ENCODE measurements around the gene NDE1. TPM values are rescaled to one million over a fixed set of nuclear protein-coding genes. Genes with fewer than 3 reads are reported as not detected.
"Not testable (repeated sequence)": the region's sequence is repeated elsewhere in the genome, so short reads cannot be mapped to it uniquely, and the experiment has no call there.

NDE1 gene
- total RNA-seq, 1 experiment from 2014 or later, result 95.6 TPM

DNA sequence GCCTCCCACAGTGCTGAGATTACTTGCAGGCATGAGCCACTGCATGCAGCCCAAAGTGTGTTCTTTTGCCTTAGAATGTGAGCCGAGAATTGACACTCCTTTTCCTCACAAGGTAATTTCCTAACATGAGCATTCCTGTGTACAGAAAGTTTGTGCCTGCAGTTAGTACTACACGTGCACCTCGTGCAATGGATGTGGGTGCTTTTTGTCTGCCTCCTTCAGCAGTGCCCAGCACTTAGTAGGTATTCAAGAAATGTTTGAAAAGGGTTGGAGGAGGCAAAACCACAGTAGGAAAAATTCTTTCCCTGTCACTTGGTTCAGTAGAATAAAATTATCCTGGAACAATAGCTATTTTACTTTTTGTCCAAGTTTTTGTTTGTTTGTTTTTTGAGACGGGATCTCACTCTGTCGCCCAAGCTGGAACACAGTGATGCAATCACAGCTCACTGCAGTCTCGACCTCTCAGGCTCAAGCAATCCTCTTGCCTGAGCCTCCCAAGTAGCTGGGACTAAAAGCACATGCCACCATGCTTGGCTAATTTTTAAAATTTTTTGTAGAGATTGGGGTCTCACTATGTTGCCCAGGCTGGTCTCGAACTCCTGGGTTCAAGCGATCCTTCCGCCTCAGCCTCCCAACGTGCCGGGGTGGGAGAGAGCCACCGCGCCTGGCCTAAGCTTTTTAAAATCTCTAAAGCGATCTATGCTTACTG, 2.4 kb downstream of the NDE1 start:
- no peak overlapping the region for H3K4me3 ChIP-seq
- H3K27me3 ChIP-seq, result no peaks in the 10 kb centered on the region
- no peak overlapping the region for H3K27ac ChIP-seq
- H3K4me1 ChIP-seq, result peaks cover 9% of the 10 kb centered on the region; the same call in 1 of the 2 replicates
- 0 out of 2 replicates have a peak, but pooled peaks cover 2% of the 10 kb centered on the region for H3K36me3 ChIP-seq
- no peak for DNase-seq
- H3K9me3 ChIP-seq (replicated peaks), result no peaks in the 10 kb centered on the region

DNA sequence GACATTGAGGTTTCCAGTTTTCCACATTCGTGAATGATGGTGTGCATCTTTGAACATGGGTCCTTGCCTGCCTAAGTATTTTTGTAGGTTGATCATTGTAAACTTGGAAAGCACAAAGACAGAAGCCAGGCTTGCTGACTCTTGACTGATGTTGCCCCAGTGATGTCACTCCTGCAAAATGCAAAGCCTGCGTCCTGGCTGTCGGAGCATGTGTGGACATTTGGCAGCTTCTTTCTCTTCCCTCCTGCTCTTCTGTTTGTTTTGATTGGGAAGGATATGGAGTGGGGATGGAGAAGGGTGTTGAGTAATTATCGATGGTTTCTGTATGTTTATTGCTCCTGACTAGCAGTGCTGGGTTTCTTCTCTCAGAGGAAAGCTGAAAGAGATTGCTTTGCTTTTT, 3.2 kb downstream of the NDE1 start:
- 0 out of 2 replicates have a peak, but pooled peaks cover 2% of the 10 kb centered on the region for H3K36me3 ChIP-seq
- peaks cover 9% of the 10 kb centered on the region; the same call in 1 of the 2 replicates for H3K4me1 ChIP-seq
- H3K9me3 ChIP-seq (replicated peaks), result no peaks in the 10 kb centered on the region
- no peak overlapping the region for H3K4me3 ChIP-seq
- no peak overlapping the region for H3K27ac ChIP-seq
- DNase-seq, result peak; percentile 13 to 17
- no peaks in the 10 kb centered on the region for H3K27me3 ChIP-seq

DNA sequence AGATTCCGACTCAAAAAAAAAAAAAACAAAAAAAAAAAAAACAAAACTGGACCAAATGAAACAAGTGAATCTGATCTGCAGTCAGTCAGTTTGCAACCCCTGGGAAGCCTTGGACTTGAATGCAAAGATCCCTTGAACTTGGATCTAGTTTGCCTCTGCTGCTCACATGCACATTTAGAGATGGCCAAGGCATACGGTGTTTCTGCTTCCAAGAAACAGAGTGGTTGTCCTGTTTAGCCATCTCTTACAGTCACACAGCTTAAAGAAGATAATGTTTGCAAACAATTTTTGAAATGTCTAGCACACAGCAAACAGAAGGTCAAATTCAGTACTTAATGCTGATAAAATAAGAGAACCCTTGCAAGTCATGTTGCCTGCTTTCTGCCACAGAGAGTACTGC, 4.5 kb downstream of the NDE1 start:
- H3K4me1 ChIP-seq, result peaks cover 6% of the 10 kb centered on the region; the same call in 1 of the 2 replicates
- 0 out of 2 replicates have a peak, but pooled peaks cover 2% of the 10 kb centered on the region for H3K36me3 ChIP-seq
- no peak for DNase-seq
- H3K9me3 ChIP-seq (replicated peaks), result no peaks in the 10 kb centered on the region
- H3K27me3 ChIP-seq, result no peaks in the 10 kb centered on the region
- H3K27ac ChIP-seq, result no peak overlapping the region
- H3K4me3 ChIP-seq, result no peak overlapping the region

DNA sequence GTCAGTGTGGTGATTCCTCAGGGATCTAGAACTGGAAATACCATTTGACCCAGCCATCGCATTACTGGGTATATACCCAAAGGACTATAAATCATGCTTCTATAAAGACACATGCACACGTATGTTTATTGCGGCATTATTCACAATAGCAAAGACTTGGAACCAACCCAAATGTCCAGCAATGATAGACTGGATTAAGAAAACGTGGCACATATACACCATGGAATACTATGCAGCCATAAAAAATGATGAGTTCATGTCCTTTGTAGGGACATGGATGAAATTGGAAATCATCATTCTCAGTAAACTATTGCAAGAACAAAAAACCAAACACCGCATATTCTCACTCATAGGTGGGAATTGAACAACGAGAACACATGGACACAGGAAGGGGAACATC, 5.5 kb downstream of the NDE1 start:
- not testable (repeated sequence) for DNase-seq; H3K4me1 ChIP-seq; H3K36me3 ChIP-seq; H3K9me3 ChIP-seq (replicated peaks); H3K4me3 ChIP-seq; H3K27ac ChIP-seq; H3K27me3 ChIP-seq

DNA sequence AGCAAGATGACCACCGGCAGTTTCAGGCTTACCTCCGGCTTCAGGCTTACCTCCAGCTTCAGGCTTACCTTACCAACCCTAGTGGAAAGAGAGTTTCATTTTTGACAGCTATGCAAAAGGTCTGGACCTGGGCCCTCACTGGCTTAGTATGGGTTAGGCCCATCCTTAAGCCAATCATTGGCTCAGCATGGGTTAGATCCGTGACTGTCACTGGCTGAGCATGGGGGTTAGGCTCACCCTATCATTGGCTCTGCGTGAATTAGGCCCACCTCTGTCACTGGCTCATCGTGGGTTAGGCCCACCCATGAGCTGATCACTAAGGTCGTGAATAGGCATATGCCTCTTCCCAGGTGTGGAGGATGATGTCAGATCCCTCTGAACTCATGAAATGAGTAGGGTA, 8.1 kb downstream of the NDE1 start:
- Histone ChIP-seq H3K27ac (no peak overlapping the region), H3K36me3 (0 out of 2 replicates have a peak, but pooled peaks cover 2% of the 10 kb centered on the region), H3K4me1 (peaks cover 3% of the 10 kb centered on the region; the same call in 1 of the 2 replicates), H3K4me3 (no peak overlapping the region), H3K27me3 (no peaks in the 10 kb centered on the region), H3K9me3 (replicated peaks) (no peaks in the 10 kb centered on the region)
- no peak for DNase-seq

DNA sequence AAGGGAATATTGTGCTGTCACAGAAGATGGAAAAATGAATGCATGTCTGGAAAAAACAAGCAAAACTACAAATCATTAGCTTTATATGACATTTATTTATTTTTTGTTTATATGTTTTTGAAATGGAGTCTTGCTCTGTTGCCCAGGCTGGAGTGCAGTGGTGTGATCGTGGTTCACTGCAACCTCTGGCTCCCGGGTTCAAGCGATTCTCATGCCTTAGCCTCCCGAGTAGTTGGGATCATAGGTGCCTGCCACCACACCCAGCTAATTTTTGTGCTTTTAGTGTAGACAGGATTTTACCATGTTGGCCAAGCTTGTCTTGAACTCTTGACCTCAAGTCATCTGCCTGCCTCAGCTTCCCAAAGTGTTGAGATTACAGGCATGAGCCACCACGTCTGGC, 8.5 kb downstream of the NDE1 start:
- Histone ChIP-seq H3K9me3 (replicated peaks) (no peaks in the 10 kb centered on the region), H3K4me1 (no peaks in the 10 kb centered on the region), H3K27me3 (no peaks in the 10 kb centered on the region), H3K27ac (no peak overlapping the region), H3K36me3 (0 out of 2 replicates have a peak, but pooled peaks cover 2% of the 10 kb centered on the region), H3K4me3 (no peak overlapping the region)
- DNase-seq, result no peak

DNA sequence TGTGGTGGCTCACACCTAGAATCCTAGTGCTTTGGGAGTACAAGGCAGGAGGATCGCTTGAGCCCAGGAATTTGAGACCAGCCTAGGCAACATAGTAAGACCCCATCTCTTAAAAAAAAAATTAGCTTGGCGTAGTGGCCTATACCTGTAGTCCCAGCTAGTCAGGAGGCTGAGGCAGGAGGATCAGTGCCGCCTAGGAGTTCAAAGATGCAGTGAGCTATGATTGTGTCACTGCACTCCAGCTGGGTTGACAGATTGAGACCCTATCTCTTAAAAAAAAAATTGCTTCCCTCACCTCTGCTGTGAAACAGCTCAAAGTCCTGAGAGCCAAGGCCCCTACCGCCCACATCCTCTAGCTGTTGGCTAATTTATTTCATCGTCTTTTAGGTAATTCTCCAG, 10.2 kb downstream of the NDE1 start:
- no peaks in the 10 kb centered on the region for H3K4me1 ChIP-seq
- no peaks in the 10 kb centered on the region for H3K27me3 ChIP-seq
- H3K27ac ChIP-seq, result no peak overlapping the region
- H3K4me3 ChIP-seq, result no peak overlapping the region
- H3K9me3 ChIP-seq (replicated peaks), result no peaks in the 10 kb centered on the region
- H3K36me3 ChIP-seq, result peaks cover 7% of the 10 kb centered on the region; the same call in 1 of the 2 replicates
- DNase-seq, result no peak

DNA sequence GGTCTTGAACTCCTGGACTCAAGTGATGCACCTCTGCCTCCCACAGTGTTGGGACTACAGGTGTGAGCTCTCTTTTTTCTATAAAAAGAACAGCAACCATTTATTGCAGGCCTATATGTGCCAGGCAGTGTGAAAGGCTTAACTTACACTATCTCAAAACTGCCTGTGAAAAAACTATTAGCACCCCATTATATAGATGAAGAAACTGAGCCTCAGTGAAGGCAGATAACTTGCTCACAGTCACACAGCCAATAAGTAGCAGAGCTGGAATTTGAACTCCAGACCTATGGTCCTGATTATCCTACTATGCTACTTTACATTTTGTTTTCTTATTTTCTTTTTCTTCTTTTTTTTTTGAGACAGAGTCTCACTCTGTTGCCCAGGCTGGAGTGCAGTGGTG, 15.1 kb downstream of the NDE1 start:
- H3K9me3 ChIP-seq (replicated peaks), result no peaks in the 10 kb centered on the region
- H3K27me3 ChIP-seq, result no peaks in the 10 kb centered on the region
- no peaks in the 10 kb centered on the region for H3K4me1 ChIP-seq
- no peak overlapping the region for H3K4me3 ChIP-seq
- no peak for DNase-seq
- peaks cover 42% of the 10 kb centered on the region for H3K36me3 ChIP-seq
- H3K27ac ChIP-seq, result no peak overlapping the region

DNA sequence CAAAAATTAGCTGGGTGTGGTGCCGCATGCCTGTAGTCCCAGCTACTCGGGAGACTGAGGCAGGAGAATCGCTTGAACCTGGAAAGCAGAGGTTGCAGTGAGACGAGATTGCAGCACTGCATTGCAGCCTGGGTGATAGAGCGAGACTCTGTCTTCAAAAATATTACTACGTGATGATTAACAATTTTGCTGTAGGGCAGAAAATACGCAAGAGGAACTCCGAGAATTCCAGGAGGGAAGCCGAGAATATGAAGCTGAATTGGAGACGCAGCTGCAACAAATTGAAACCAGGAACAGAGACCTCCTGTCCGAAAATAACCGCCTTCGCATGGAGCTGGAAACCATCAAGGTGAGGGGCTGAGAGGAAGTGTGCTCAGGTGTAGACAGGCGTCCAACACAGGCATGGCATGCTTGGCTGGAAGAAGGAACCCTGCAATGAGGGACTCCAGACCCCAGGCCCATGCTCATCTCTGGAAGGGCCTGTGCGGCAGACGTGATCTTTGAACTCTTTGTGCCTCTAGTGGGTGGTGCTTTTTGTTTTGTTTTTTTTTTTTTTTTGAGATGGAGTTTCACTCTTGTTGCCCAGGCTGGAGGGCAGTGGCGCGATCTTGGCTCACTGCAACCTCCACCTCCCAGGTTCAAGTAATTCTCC, 17.2 kb downstream of the NDE1 start:
- no peaks in the 10 kb centered on the region for H3K27me3 ChIP-seq
- peaks cover 45% of the 10 kb centered on the region for H3K36me3 ChIP-seq
- no peak for DNase-seq
- H3K4me3 ChIP-seq, result no peak overlapping the region
- H3K9me3 ChIP-seq (replicated peaks), result no peaks in the 10 kb centered on the region
- no peak overlapping the region for H3K27ac ChIP-seq
- H3K4me1 ChIP-seq, result no peaks in the 10 kb centered on the region

DNA sequence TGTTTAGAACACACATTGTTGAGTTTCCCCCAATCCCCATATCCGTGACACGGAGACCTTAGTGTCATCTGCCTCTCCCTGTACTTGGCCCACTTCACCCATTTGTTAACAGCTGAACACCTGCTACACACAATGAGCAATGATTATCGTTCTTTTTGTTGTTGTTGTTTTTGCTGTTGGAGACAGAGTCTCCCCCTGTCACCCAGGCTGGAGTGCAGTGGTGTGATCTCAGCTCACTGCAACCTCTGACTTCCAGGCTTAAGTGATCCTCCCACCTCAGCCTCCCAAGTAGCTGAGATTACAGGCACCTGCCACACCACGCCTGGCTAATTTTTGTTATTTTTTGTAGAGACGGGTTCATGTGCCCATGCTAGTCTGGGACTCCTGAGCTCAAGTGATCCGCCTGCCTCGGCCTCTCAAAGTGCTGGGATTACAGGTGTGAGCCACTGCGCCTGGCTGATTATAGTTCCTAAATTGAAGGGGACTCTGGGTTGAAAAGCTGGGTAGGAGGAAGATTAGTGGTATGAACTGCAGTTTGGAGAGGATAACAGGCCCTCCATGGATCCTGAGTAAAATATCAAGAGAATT, 21.6 kb downstream of the NDE1 start:
- H3K9me3 ChIP-seq (replicated peaks), result no peaks in the 10 kb centered on the region
- no peaks in the 10 kb centered on the region for H3K27me3 ChIP-seq
- DNase-seq, result no peak
- H3K36me3 ChIP-seq, result peaks cover 34% of the 10 kb centered on the region
- H3K27ac ChIP-seq, result no peak overlapping the region
- no peaks in the 10 kb centered on the region for H3K4me1 ChIP-seq
- H3K4me3 ChIP-seq, result no peak overlapping the region

DNA sequence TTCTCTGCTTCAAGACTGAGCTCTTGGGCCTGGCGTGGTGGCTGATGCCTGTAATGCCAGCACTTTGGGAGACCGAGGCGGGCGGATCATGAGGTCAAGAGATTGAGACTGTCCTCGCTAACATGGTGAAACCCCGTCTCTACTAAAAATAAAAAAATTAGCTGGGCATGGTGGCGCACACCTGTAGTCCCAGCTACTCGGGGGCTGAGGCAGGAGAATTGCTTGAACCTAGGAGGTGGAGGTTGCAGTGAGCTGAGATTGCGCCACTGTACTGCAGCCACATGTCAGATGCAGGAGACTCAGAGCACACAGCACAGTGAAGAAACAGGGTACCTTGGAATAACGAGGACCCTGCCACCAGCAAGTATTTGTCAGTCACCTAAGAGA, 22.1 kb downstream of the NDE1 start:
- not testable (repeated sequence) for H3K27ac ChIP-seq; H3K9me3 ChIP-seq (replicated peaks); H3K4me1 ChIP-seq; H3K27me3 ChIP-seq; DNase-seq; H3K4me3 ChIP-seq
- H3K36me3 ChIP-seq, result peaks cover 32% of the 10 kb centered on the region

DNA sequence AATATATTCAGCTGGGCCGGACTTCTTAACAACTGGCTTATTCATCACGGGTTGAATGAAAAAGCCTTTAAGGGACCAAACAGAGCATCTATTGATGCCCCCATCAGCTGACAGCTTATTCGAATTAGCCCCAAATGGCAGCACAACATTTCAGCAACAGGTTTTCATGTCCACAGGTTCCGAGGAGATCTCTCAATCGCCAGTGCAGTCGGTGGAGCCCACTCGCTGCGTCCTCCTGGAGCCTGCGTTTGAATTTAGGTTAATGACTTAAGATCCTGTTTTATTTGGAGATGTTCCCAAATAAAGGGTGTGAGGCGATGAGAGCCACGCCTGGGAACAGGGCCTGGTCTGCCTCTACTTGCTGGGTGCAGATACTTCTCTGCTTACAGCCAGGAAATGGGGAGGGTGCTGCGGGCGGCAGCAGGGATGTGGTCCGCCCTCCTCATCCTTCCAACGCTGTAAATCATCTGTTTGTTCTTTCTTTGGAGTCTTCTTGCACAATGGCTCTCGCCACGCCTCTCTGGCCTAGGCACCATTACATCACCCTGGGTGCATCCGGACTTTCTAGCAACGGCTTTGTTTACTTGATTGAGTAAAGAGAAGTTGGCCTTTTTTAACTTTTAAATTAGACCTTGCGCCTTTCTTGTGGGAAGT, 22.6 kb downstream of the NDE1 start:
- no peaks in the 10 kb centered on the region for H3K9me3 ChIP-seq (replicated peaks)
- H3K4me1 ChIP-seq, result no peaks in the 10 kb centered on the region
- no peaks in the 10 kb centered on the region for H3K27me3 ChIP-seq
- H3K27ac ChIP-seq, result no peak overlapping the region
- peaks cover 29% of the 10 kb centered on the region for H3K36me3 ChIP-seq
- no peak for DNase-seq
- H3K4me3 ChIP-seq, result no peak overlapping the region

DNA sequence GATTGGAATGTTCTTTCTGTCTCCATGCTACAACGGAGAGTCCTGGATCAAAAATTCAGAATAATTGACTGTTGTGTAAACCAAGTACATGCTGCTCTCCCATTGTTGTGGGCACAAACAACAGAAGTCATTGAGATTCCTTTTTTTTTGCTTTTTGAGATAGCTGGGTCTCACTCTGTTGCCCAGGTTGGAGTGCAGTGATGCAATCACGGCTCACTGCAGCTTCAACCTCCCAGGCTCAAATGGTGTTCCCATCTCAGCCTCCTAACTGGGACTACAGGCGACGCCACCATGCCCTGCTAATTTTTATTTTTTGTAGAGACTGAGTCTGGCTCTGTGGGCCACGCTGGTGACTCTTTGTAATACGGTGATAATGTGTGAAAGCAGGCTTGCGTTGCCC, 24.5 kb downstream of the NDE1 start:
- Histone ChIP-seq H3K9me3 (replicated peaks) (no peaks in the 10 kb centered on the region), H3K4me3 (no peak overlapping the region), H3K36me3 (peaks cover 26% of the 10 kb centered on the region), H3K27ac (no peak overlapping the region), H3K4me1 (no peaks in the 10 kb centered on the region), H3K27me3 (no peaks in the 10 kb centered on the region)
- DNase-seq, result no peak

DNA sequence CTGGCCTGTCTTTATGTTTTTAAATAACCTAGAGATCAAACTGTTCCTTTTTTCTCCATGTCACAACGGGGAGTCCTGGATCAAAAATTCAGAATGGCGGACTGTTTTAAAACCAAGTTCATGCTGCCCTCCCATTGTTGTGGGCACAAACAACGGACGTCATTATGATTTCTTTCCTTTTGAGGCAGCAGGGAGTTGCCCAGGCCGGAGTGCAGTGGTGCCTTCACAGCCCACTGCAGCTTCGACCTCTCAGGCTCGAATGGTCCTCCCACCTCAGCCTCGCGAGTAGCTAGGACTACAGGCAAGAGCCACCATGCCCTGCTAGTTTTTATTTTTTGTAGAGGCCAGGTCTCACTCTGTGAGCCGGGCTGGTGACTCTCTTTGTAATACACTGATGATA, 26.5 kb downstream of the NDE1 start:
- Histone ChIP-seq H3K36me3 (peaks cover 24% of the 10 kb centered on the region), H3K27ac (no peak overlapping the region), H3K27me3 (no peaks in the 10 kb centered on the region), H3K4me1 (no peaks in the 10 kb centered on the region), H3K4me3 (no peak overlapping the region), H3K9me3 (replicated peaks) (no peaks in the 10 kb centered on the region)
- no peak for DNase-seq

DNA sequence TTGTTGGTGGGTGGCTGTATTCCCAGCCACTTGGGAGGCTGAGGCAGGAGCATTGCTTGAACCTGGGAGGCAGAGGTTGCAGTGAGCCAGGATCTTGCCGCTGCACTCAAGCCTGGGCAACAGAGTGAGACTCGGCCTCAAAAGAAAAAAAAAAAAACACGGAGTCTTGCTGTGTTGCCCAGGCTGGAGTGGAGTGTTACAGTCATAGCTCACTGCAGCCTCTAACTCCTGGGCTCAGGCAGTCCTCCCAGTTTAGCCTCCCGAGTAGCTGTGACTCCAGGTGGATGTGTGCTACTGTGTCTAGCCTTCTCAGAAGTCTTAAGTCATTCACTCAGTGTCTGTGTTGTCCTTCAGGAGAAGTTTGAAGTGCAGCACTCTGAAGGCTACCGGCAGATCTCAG, 27.4 kb downstream of the NDE1 start:
- Histone ChIP-seq H3K27ac (no peak overlapping the region), H3K4me3 (no peak overlapping the region), H3K27me3 (no peaks in the 10 kb centered on the region), H3K4me1 (no peaks in the 10 kb centered on the region), H3K36me3 (peaks cover 28% of the 10 kb centered on the region), H3K9me3 (replicated peaks) (no peaks in the 10 kb centered on the region)
- DNase-seq, result no peak

Data from SJCRH30 (cell line).